ENCODE data around the gene LPP. TPM values are rescaled to one million over a fixed set of nuclear protein-coding genes. Genes with fewer than 3 reads are reported as not detected.

LPP gene
- total RNA-seq, 1 donor from 2014 or later: 222 TPM

DNA sequence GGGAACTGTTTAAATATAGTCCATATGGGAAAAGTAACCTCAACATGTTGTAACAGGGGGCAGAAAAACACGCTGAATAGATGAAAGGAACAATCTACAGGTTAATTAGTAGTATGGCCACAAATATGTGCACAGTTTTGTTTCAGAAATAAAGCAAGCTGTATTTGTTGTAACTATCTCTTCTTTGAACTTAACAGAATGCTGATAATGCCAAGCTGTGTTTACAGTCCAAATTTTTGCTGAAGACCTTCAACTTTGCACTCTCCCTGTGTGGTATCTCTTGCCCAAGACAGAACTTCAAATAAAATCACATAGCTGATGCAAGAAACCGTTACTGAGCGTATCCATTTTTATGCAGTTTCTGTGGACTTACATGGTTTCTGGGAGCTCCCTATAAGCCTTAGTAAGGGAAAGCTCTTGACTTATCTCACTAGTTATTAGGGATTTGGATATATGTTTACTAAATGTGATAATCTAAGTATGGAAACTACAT lies 592.4 kb downstream of the LPP start:
- no peak for TF ChIP-seq EZH2 (IDR thresholded peaks at IDR 0.05; ENCODE audit: insufficient read depth, low read length)
- TF ChIP-seq, protein P1, sequence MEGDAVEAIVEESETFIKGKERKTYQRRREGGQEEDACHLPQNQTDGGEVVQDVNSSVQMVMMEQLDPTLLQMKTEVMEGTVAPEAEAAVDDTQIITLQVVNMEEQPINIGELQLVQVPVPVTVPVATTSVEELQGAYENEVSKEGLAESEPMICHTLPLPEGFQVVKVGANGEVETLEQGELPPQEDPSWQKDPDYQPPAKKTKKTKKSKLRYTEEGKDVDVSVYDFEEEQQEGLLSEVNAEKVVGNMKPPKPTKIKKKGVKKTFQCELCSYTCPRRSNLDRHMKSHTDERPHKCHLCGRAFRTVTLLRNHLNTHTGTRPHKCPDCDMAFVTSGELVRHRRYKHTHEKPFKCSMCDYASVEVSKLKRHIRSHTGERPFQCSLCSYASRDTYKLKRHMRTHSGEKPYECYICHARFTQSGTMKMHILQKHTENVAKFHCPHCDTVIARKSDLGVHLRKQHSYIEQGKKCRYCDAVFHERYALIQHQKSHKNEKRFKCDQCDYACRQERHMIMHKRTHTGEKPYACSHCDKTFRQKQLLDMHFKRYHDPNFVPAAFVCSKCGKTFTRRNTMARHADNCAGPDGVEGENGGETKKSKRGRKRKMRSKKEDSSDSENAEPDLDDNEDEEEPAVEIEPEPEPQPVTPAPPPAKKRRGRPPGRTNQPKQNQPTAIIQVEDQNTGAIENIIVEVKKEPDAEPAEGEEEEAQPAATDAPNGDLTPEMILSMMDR (IDR thresholded peaks at IDR 0.05; ENCODE audit: insufficient read depth, low read depth, low read length): no peak
- H3K36me3 ChIP-seq (ENCODE audit: insufficient read depth, low read length): no peaks in the 10 kb centered on the region
- DNase-seq (ENCODE audit: low read depth) (no peak), FAIRE-seq (no peak)
- Mint-ChIP-seq H3K4me1 (ENCODE audit: low read depth, unreplicated experiment) (no peaks in the 10 kb centered on the region), H3K27me3 (ENCODE audit: low read depth, unreplicated experiment) (no peaks in the 10 kb centered on the region), H3K4me3 (ENCODE audit: unreplicated experiment) (no peak overlapping the region), H3K36me3 (ENCODE audit: low read depth, unreplicated experiment) (peaks cover 10% of the 10 kb centered on the region), H3K27ac (ENCODE audit: unreplicated experiment) (no peak overlapping the region), H3K9me3 (ENCODE audit: unreplicated experiment) (peaks cover 3% of the 10 kb centered on the region)
- peaks cover 5% of the 10 kb centered on the region for H3K79me2 ChIP-seq (ENCODE audit: insufficient read depth, low read length)
- no peaks in the 10 kb centered on the region for H3K27me3 ChIP-seq (ENCODE audit: insufficient read depth, low read length)
- H3K4me3 ChIP-seq (ENCODE audit: insufficient read depth, low read depth, low read length): no peak overlapping the region
- H3K27ac ChIP-seq (ENCODE audit: low read depth, low read length): no peak overlapping the region
- no peaks in the 10 kb centered on the region for H3K9me3 ChIP-seq (ENCODE audit: insufficient read depth, low read depth, low read length)
- no peaks in the 10 kb centered on the region for H3K4me1 ChIP-seq (ENCODE audit: insufficient read depth, low read length)
- H4K20me1 ChIP-seq (ENCODE audit: insufficient read depth, low read length): peaks cover 19% of the 10 kb centered on the region
- no peak overlapping the region for H2AFZ ChIP-seq (ENCODE audit: low read depth, low read length)
- H3K9ac ChIP-seq (ENCODE audit: low read length): no peak overlapping the region
- H3K4me2 ChIP-seq (ENCODE audit: low read length): no peak overlapping the region

DNA sequence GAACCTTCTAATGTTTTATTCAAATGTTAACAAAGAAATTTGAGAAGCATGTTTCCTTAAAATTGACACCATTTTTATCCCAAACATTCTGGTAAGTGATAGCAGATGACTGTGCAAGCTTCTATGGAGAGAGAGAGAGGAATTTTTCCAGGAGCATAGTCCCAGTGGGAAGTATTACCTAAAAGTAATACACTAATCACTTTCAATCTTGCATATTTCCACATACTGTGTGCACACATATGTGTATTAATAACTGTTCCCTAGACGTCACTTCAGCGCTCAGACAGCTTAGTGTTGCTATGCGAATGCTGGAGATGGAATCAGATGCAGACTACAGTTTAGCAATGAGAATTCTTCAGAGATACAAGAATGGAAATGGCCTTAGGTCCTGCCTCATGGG lies 593.5 kb downstream of the LPP start:
- H3K36me3 ChIP-seq (ENCODE audit: insufficient read depth, low read length): no peaks in the 10 kb centered on the region
- Mint-ChIP-seq H3K9me3 (ENCODE audit: unreplicated experiment) (peaks cover 3% of the 10 kb centered on the region), H3K27ac (ENCODE audit: unreplicated experiment) (no peak overlapping the region), H3K4me1 (ENCODE audit: low read depth, unreplicated experiment) (peaks cover 2% of the 10 kb centered on the region), H3K4me3 (ENCODE audit: unreplicated experiment) (no peak overlapping the region), H3K36me3 (ENCODE audit: low read depth, unreplicated experiment) (peaks cover 10% of the 10 kb centered on the region), H3K27me3 (ENCODE audit: low read depth, unreplicated experiment) (no peaks in the 10 kb centered on the region)
- H3K4me2 ChIP-seq (ENCODE audit: low read length): no peak overlapping the region
- no peaks in the 10 kb centered on the region for H3K27me3 ChIP-seq (ENCODE audit: insufficient read depth, low read length)
- no peak overlapping the region for H3K27ac ChIP-seq (ENCODE audit: low read depth, low read length)
- no peak for TF ChIP-seq EZH2 (IDR thresholded peaks at IDR 0.05; ENCODE audit: insufficient read depth, low read length)
- TF ChIP-seq, protein P1 (IDR thresholded peaks at IDR 0.05; ENCODE audit: insufficient read depth, low read depth, low read length): no peak
- H3K79me2 ChIP-seq (ENCODE audit: insufficient read depth, low read length): peaks cover 5% of the 10 kb centered on the region
- no peak overlapping the region for H3K9ac ChIP-seq (ENCODE audit: low read length)
- H4K20me1 ChIP-seq (ENCODE audit: insufficient read depth, low read length): peaks cover 25% of the 10 kb centered on the region
- FAIRE-seq (no peak), DNase-seq (ENCODE audit: low read depth) (no peak)
- no peak overlapping the region for H2AFZ ChIP-seq (ENCODE audit: low read depth, low read length)
- H3K9me3 ChIP-seq (ENCODE audit: insufficient read depth, low read depth, low read length): no peaks in the 10 kb centered on the region
- H3K4me1 ChIP-seq (ENCODE audit: insufficient read depth, low read length): no peaks in the 10 kb centered on the region
- no peak overlapping the region for H3K4me3 ChIP-seq (ENCODE audit: insufficient read depth, low read depth, low read length)

DNA sequence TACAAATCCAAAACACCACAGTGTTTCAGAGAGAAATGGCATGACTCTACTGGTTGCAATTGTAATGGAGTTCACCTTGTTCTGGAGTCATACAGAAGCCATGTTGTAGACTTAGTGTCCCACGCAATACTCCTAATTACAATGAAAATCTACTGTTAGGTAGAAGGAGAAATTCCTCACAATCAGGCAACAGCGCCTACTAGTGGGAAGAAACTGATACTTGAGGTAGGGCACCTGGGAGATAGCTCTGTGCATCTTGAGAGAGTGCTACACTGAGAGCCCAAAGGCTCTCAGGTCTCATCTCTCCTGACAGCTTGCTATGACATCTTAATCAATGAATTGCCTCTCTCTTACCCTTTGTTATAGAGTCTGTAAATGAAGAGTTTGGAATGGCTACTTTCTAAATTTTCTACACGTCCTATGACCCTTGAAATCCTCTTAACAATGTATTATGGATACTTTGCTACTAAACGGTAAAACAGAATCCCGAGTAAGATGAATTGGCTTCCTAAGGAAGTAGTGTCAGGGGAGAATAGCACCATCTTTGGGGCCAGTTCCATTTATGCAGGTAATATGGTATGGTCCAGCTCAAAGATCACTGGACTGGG lies 595.2 kb downstream of the LPP start:
- Mint-ChIP-seq H3K27me3 (ENCODE audit: low read depth, unreplicated experiment) (no peaks in the 10 kb centered on the region), H3K36me3 (ENCODE audit: low read depth, unreplicated experiment) (peaks cover 10% of the 10 kb centered on the region), H3K4me3 (ENCODE audit: unreplicated experiment) (no peak overlapping the region), H3K9me3 (ENCODE audit: unreplicated experiment) (peaks cover 3% of the 10 kb centered on the region), H3K4me1 (ENCODE audit: low read depth, unreplicated experiment) (peaks cover 8% of the 10 kb centered on the region), H3K27ac (ENCODE audit: unreplicated experiment) (peak overlapping the region; percentile 13)
- FAIRE-seq (peak; percentile 72), DNase-seq (ENCODE audit: low read depth) (no peak)
- Histone ChIP-seq H3K9me3 (ENCODE audit: insufficient read depth, low read depth, low read length) (no peaks in the 10 kb centered on the region), H3K79me2 (ENCODE audit: insufficient read depth, low read length) (peaks cover under 1% of the 10 kb centered on the region), H3K4me2 (ENCODE audit: low read length) (no peak overlapping the region), H3K4me3 (ENCODE audit: insufficient read depth, low read depth, low read length) (no peak overlapping the region), H3K4me1 (ENCODE audit: insufficient read depth, low read length) (peaks cover 3% of the 10 kb centered on the region), H2AFZ (ENCODE audit: low read depth, low read length) (no peak overlapping the region), H3K36me3 (ENCODE audit: insufficient read depth, low read length) (no peaks in the 10 kb centered on the region), H4K20me1 (ENCODE audit: insufficient read depth, low read length) (peaks cover 33% of the 10 kb centered on the region), H3K9ac (ENCODE audit: low read length) (no peak overlapping the region), H3K27me3 (ENCODE audit: insufficient read depth, low read length) (no peaks in the 10 kb centered on the region), H3K27ac (ENCODE audit: low read depth, low read length) (no peak overlapping the region)
- TF ChIP-seq EZH2 (IDR thresholded peaks at IDR 0.05; ENCODE audit: insufficient read depth, low read length): no peak
- TF ChIP-seq, protein P1 (IDR thresholded peaks at IDR 0.05; ENCODE audit: insufficient read depth, low read depth, low read length): peak; percentile 43
